ENCODE data around the gene CYREN.

DNA sequence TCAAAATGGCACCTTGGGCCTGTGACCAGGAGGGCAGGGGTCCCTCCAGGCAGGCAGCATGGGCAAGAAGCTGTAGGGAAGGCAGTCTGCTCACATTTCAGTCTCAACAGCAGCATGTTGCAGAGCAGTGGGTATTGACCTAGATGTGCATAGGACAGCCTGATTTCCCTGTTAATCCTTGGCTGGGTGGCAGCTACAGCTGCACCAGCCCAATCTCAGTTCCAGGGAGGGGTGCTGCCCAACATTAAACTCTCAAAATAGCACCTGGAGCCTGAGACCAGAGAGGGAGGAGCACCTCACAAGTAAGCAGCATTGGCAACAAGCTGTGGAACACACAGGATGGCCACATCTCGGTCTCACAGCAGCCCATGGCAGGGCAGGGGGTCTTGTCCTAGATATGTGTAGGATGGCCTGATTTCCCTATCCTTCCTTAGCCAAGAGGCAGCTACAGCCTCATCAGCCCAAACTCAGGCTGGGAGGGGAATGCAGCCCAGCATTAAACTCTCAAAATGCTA is 12.3 kb downstream of the CYREN start:
- no peak for TF ChIP-seq EZH2 (IDR thresholded peaks at IDR 0.05; ENCODE audit: low read depth)
- TF ChIP-seq, protein P1, sequence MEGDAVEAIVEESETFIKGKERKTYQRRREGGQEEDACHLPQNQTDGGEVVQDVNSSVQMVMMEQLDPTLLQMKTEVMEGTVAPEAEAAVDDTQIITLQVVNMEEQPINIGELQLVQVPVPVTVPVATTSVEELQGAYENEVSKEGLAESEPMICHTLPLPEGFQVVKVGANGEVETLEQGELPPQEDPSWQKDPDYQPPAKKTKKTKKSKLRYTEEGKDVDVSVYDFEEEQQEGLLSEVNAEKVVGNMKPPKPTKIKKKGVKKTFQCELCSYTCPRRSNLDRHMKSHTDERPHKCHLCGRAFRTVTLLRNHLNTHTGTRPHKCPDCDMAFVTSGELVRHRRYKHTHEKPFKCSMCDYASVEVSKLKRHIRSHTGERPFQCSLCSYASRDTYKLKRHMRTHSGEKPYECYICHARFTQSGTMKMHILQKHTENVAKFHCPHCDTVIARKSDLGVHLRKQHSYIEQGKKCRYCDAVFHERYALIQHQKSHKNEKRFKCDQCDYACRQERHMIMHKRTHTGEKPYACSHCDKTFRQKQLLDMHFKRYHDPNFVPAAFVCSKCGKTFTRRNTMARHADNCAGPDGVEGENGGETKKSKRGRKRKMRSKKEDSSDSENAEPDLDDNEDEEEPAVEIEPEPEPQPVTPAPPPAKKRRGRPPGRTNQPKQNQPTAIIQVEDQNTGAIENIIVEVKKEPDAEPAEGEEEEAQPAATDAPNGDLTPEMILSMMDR (conservative IDR thresholded peaks at IDR 0.05): no peak
